Vagina (tissue), 2 donors: ENCODE results near the gene MS4A18.

Source experiments
- CTCF ChIP-seq, 3 experiments: fragments of 450-650 bp in 2 of 3; fragments of 200-600 bp in 1 of 3; sonication (generic) in 1 of 3; IDR thresholded peaks; one replicate each; pipeline ENCODE4 v1.5.1; 2017 to 2019; ENCODE audit warnings: antibody characterized with exemption in 3 of 3, mild to moderate bottlenecking in 2 of 3, moderate library complexity in 2 of 3
- POLR2A ChIP-seq, 2 donors: fragments of 450-650 bp; IDR thresholded peaks; one replicate each; pipeline ENCODE4 v1.6.1; 2017; ENCODE audit warnings: antibody characterized with exemption in 2 of 2, mild to moderate bottlenecking in 2 of 2, moderate library complexity in 2 of 2

- TF ChIP-seq CTCF (IDR thresholded peaks at IDR 0.05) (no peak), POLR2A (IDR thresholded peaks at IDR 0.05) (no peak)
These were observed 28.8 kb downstream of the MS4A18 start for GRCh38 chr11:60753309-60753708.
